ENCODE data around the gene ACTR8. TPM values are rescaled to one million over a fixed set of nuclear protein-coding genes. Genes with fewer than 3 reads are reported as not detected.

ACTR8 gene
- total and polyA plus RNA-seq, 2 of the 13 experiments (the other 11 are each of a cell fraction or from before 2014, with no cell fraction given): 15.5 to 29.0 TPM

- TF ChIP-seq MAFK (conservative IDR thresholded peaks at IDR 0.05 in 1 of 2, IDR thresholded peaks at IDR 0.05 in 1 of 2; ENCODE audit: low read length in 2 of 2) (no peak), FOXO1 (CRISPR knock-in tag; IDR thresholded peaks at IDR 0.05) (peak; percentile 68), ZBTB37 (CRISPR knock-in tag; IDR thresholded peaks at IDR 0.05) (no peak), ZNF547 (CRISPR knock-in tag; IDR thresholded peaks at IDR 0.05) (peak; percentile 87), ATF1 (CRISPR knock-in tag; IDR thresholded peaks at IDR 0.05) (no peak), XBP1 (CRISPR knock-in tag; IDR thresholded peaks at IDR 0.05) (no peak), ZNF773 (CRISPR knock-in tag; IDR thresholded peaks at IDR 0.05; ENCODE audit: borderline replicate concordance) (peak; percentile 70; the same call in 1 of the 2 replicates), ADNP (CRISPR knock-in tag; IDR thresholded peaks at IDR 0.05) (no peak), ZMAT5 (CRISPR knock-in tag; IDR thresholded peaks at IDR 0.05; ENCODE audit: borderline replicate concordance, low read depth) (no peak; the same call in 1 of the 2 replicates), ZNF740 (CRISPR knock-in tag; IDR thresholded peaks at IDR 0.05) (no peak), STAT6 (CRISPR knock-in tag; IDR thresholded peaks at IDR 0.05; ENCODE audit: borderline replicate concordance) (no peak), CBFB (CRISPR knock-in tag; IDR thresholded peaks at IDR 0.05) (no peak), ZNF619 (CRISPR knock-in tag; IDR thresholded peaks at IDR 0.05) (no peak), ZFP62 (CRISPR knock-in tag; IDR thresholded peaks at IDR 0.05) (no peak), SRY (CRISPR knock-in tag; IDR thresholded peaks at IDR 0.05) (peak; percentile 97), KAT7 (CRISPR knock-in tag; IDR thresholded peaks at IDR 0.05; ENCODE audit: borderline replicate concordance) (no peak; the same call in 1 of the 2 replicates), ZHX1 (CRISPR knock-in tag; IDR thresholded peaks at IDR 0.05; ENCODE audit: low read depth) (no peak), FOXP1 (IDR thresholded peaks at IDR 0.05) (no peak), FOXP1 (CRISPR knock-in tag; IDR thresholded peaks at IDR 0.05) (no peak), GATAD1 (CRISPR knock-in tag; IDR thresholded peaks at IDR 0.05) (no peak; the same call in 1 of the 2 replicates), NFIC (IDR thresholded peaks at IDR 0.05; ENCODE audit: low read length) (no peak), MED1 (CRISPR knock-in tag; IDR thresholded peaks at IDR 0.05) (peak; percentile 92)
Measured at GRCh38 chr3:53846134-53846850, 35.7 kb downstream of the ACTR8 start, which contains the start of the genes CHDH and IL17RB (continued).

Data from HepG2 (cell line).